ENCODE results near the gene SLC22A17.

DNA sequence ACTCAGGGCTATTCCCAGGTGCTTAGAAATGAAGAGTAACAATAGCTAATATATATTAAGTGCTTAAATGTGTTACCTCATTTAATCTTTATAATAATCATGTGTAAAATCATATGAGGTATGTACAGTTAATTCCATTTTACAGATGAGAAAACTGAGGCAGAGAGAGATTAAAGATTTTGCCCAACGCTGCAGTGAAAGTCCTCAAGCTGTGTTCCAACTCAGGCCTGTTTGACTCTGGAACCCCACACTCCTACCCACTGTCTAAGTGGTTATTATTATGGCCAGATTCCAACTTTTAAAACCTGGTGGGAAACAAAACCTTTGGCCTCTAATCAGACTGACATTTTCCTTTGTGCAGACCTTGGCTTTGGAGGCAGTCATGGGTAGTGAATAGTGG, 34.3 kb upstream of the SLC22A17 start:
- TF ChIP-seq, protein P1, sequence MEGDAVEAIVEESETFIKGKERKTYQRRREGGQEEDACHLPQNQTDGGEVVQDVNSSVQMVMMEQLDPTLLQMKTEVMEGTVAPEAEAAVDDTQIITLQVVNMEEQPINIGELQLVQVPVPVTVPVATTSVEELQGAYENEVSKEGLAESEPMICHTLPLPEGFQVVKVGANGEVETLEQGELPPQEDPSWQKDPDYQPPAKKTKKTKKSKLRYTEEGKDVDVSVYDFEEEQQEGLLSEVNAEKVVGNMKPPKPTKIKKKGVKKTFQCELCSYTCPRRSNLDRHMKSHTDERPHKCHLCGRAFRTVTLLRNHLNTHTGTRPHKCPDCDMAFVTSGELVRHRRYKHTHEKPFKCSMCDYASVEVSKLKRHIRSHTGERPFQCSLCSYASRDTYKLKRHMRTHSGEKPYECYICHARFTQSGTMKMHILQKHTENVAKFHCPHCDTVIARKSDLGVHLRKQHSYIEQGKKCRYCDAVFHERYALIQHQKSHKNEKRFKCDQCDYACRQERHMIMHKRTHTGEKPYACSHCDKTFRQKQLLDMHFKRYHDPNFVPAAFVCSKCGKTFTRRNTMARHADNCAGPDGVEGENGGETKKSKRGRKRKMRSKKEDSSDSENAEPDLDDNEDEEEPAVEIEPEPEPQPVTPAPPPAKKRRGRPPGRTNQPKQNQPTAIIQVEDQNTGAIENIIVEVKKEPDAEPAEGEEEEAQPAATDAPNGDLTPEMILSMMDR (IDR thresholded peaks at IDR 0.05) = no peak
- TF ChIP-seq POLR2A (IDR thresholded peaks at IDR 0.05) = no peak

Measured in heart left ventricle (tissue), 13 donors.